ENCODE measurements around the gene ABCA4.
"Not testable (repeated sequence)": the region's sequence is repeated elsewhere in the genome, so short reads cannot be mapped to it uniquely, and the experiment has no call there.

The ABCA4 gene

GRCh38 chr1:93979040-93979717 is 141.8 kb downstream of the ABCA4 start:
- no peak for DNase-seq (ENCODE audit: low read depth in 2 of 2)

GRCh38 chr1:93977598-93977945 is 143.4 kb downstream of the ABCA4 start:
- no peak for DNase-seq (ENCODE audit: low read depth in 2 of 2)

GRCh38 chr1:93976711-93977597 is 144.0 kb downstream of the ABCA4 start:
- no peak for DNase-seq (ENCODE audit: low read depth in 2 of 2)

GRCh38 chr1:93976291-93976690 is 144.7 kb downstream of the ABCA4 start:
- DNase-seq (ENCODE audit: low read depth in 2 of 2), result no peak

- DNase-seq (ENCODE audit: low read depth in 2 of 2), result no peak
Observed at GRCh38 chr1:93972341-93972740, 148.6 kb downstream of the ABCA4 start.

- DNase-seq (ENCODE audit: low read depth in 2 of 2), result no peak
Observed at GRCh38 chr1:93969887-93970286, 151.1 kb downstream of the ABCA4 start.

- no peak for DNase-seq (ENCODE audit: low read depth in 2 of 2)
Observed at GRCh38 chr1:93969371-93969770, 151.6 kb downstream of the ABCA4 start.

GRCh38 chr1:93967306-93967705 is 153.6 kb downstream of the ABCA4 start:
- no peak for DNase-seq (ENCODE audit: low read depth in 2 of 2)

- no peak for DNase-seq (ENCODE audit: low read depth in 2 of 2)
Observed at GRCh38 chr1:93965888-93966287, 155.1 kb downstream of the ABCA4 start.

- no peak for DNase-seq (ENCODE audit: low read depth in 2 of 2)
Observed at GRCh38 chr1:93965256-93965655, 155.7 kb downstream of the ABCA4 start.

- no peak for DNase-seq (ENCODE audit: low read depth in 2 of 2)
Observed at GRCh38 chr1:93964777-93965200, 156.2 kb downstream of the ABCA4 start.

- no peak for DNase-seq (ENCODE audit: low read depth in 2 of 2)
Observed at GRCh38 chr1:93964096-93964776, 156.7 kb downstream of the ABCA4 start.

GRCh38 chr1:93963585-93963984 is 157.4 kb downstream of the ABCA4 start:
- no peak for DNase-seq (ENCODE audit: low read depth in 2 of 2)

- no peak for DNase-seq (ENCODE audit: low read depth in 2 of 2)
Observed at GRCh38 chr1:93961906-93962305, 159.0 kb downstream of the ABCA4 start.

GRCh38 chr1:93961443-93961842 is 159.5 kb downstream of the ABCA4 start:
- no peak for DNase-seq (ENCODE audit: low read depth in 2 of 2)

GRCh38 chr1:93960641-93961147 is 160.3 kb downstream of the ABCA4 start:
- no peak for DNase-seq (ENCODE audit: low read depth in 2 of 2)

GRCh38 chr1:93959413-93959812 is 161.5 kb downstream of the ABCA4 start:
- DNase-seq (ENCODE audit: low read depth in 2 of 2), result no peak

GRCh38 chr1:93958726-93959100 is 162.2 kb downstream of the ABCA4 start:
- no peak for DNase-seq (ENCODE audit: low read depth in 2 of 2)

GRCh38 chr1:93958032-93958725 is 162.8 kb downstream of the ABCA4 start:
- no peak for DNase-seq (ENCODE audit: low read depth in 2 of 2)

- no peak for DNase-seq (ENCODE audit: low read depth in 2 of 2)
Observed at GRCh38 chr1:93955765-93956164, 165.2 kb downstream of the ABCA4 start.

- not testable (repeated sequence) for DNase-seq (ENCODE audit: low read depth in 2 of 2)
Observed at GRCh38 chr1:93947002-93947686, 173.8 kb downstream of the ABCA4 start.

All from stimulated activated CD8-positive, alpha-beta memory T cell treated with anti-CD3 and anti-CD28 coated beads, Interleukin-15, amount 100 ng/mL, for 48 hours (primary cell).